Measurements from ENCODE around the gene MED23. TPM values are rescaled to one million over a fixed set of nuclear protein-coding genes. Genes with fewer than 3 reads are reported as not detected.

Gene MED23
- total RNA-seq, 1 donor from 2014 or later, result 40.1 TPM

Other genes with a start within 250 kb of the MED23 start
- gene ARG1, start 55.0 kb downstream of the MED23 start, total RNA-seq, result not detected in 2 replicates
- 1.5 and 2.2 TPM in 2 replicates for gene ENPP3, start 9.1 kb upstream of the MED23 start, total RNA-seq
- gene OR2A4, start 73.2 kb upstream of the MED23 start, total RNA-seq, result not detected in 2 replicates
- not detected in 2 replicates for gene CTAGE9, start 82.8 kb upstream of the MED23 start, total RNA-seq
- 0.24 and 0.27 TPM in 2 replicates for gene ENPP1, start 179.8 kb upstream of the MED23 start, total RNA-seq

Measured in T-helper 1 cell treated with Interleukin-12 subunit alpha and Interleukin-12 subunit beta and Interleukin-4 antibody, amounts not matched to agents 30 ng/mL and 1 ng/mL, for 36 hours (primary cell).